Glomerular visceral epithelial cell (primary cell): Measurements from ENCODE around the gene CRELD2.

Source experiments
- DNase-seq: peaks from one replicate; pipeline ENCODE4 v3.0.0-alpha.2; 2016; ENCODE audit errors: extremely low spot score

The CRELD2 gene

DNA sequence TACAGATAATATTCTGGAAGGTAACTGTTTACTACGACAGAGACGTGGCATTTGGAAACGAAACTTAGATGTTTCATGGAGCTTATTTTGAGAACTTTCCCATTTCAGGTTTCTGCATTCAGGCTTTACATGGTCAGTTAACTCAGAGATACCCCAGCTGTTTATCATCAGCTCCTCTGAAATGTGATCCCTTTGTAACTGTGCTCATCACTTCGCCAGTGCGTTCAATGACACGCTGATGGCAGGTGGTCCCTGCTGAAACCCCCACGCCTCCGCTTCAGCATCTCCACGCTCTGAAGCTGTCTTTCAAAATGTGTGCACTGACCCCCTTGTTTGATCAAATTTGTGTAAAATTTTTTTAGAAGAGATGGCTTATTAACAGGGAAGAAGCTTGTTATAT lies 30.7 kb upstream of the CRELD2 start:
- no peak for DNase-seq

DNA sequence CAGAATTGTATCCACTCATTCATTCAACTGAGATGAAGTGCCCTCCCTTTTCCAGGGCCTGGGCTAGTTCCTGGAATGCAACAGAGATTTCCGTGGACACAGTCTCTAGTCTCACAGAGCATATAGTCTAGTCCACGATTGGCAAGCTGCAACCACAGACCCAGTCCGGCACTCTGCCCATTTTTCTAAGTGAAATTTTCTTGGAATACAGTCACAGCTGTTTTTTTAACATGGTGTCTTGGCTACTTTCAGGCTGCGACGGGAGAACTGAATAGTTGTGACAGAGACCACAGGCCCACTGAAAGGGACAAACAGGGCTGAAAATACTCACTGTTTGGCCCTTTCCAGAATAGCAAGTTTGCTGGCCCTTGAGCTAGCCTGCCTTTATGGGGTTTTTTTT lies 29.4 kb upstream of the CRELD2 start:
- DNase-seq: no peak

DNA sequence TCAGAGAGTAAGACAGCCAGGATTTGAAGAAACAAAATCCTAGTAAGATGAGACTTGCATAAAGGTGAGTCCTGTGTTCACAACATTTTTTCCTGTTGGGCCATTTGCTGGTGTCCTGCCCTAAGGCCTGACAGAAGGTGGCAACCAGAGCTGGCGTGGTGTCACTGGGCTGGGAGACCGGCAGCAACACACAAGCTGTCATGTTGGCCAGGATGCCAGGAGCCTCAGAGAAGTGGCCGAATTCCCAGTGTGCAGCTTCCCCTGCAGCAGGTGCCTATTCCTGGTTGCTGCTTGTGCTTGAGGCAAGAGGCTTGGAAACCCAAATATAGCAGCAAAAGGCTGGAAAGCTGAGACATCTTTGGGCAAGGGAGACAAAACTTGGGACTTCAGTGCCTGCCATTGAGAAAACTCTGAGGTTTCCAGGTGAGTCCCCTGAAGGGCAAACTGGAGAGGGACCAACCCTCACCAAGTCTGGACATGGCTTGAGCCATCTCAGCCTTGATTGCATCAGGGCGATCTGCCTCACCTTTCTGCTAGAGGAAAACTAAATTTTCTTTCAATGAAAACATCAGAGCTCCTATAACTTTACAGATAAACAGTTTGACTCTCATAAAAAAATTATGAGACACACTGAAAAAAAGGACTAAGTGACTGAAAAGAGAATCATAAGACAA lies 26.1 kb upstream of the CRELD2 start:
- no peak for DNase-seq

DNA sequence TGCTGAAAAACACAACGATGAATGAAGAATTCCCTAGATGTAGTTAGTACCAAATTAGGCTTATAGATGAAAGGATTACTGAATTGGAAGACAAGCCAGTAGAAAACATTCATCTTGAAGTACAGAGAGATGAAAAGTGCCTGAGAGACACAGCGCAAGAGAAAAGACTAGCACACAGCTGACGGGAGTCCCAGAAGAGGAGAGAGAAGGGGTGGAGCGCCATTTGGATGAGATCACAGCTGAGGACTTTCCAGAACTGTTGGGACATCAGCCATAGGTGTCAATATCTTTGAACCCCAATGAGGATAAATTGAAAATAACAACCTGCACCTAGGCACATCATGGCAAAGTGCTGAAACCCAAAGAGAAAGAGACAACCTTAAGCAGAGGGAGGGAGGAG lies 25.4 kb upstream of the CRELD2 start:
- no peak for DNase-seq

DNA sequence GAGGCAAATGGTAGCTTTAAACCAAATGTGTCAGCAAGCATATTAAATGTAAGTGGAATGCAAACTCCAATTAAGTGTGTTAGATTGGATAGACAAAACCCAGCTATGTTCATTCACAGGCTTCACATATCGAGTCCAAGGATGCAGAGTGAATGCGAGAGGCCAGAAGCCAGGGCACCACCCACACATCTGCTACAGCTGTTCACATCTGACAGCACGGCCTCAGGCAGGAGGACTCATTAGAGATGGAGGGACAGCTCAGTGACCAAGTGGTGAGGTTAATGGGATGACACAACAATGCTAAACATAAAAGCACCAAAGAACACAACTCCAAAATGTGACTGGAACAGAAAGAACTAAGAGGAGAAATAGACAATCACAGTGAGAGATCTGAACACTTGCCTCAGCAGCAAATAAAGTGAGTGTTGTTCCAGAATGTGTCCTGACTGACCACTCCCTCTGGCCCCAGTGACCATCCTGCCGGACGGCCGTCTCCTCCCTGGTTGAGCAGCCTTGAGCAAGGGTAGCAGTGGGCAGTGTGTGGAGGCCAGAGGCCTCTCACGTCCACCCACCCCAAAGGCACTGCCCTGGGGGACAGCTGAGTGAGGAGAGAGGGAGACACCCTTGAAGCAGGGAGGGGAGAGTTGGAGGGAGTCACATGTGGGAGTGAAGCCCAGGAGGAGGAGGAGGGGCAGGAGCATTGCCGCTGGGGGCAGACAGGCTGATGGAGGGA lies 23.9 kb upstream of the CRELD2 start:
- DNase-seq: no peak

DNA sequence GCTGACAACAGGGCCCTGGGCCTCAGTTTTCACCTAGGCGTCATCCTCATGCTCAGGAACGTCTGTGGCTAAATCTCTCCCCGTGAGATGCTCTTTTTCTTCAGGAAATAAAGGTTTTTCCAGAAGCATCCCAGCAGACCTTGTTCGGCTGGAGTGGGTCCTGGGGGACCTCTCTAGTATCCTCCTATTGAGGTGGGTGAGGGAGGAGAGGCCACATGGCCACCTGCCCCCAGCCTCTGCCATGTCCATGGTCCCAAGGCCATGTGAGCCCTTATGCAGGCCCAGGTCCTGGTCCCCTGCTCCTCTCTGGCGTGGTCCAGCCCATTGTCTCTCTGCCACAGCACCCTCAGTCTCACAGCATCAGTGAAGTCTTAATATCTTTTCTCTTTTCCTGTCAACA lies 22.2 kb upstream of the CRELD2 start:
- no peak for DNase-seq

DNA sequence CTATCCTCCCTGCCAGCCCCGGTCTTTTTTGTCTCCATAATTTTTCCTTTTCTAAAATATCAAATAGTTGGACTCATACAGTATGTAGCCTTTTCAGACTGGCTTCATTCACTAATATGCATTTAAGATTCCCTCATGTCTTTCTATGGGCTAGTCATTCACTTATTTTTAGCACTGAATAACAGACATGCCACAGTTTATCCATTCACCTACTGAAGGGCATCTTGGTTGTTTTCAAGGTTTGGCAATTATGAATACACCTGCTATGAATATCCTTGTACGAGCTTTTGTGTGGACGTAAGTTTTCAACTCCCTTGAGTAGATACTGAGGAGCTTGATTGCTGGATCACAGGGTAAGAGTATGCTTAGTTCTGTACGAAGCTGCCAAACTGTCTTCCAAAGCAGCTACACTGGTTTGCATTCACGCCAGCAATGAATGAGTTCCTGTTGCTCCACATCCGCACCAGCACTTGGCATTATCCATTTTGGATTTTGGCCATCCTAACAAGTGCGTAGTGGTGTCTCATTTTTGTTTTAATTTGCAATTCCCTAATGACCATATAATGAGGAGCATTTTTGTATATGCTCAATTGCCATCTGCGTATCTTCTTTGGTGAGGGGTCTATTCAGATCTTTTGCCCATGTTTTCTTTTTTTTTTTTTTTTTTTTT lies 21.3 kb upstream of the CRELD2 start:
- DNase-seq: no peak

DNA sequence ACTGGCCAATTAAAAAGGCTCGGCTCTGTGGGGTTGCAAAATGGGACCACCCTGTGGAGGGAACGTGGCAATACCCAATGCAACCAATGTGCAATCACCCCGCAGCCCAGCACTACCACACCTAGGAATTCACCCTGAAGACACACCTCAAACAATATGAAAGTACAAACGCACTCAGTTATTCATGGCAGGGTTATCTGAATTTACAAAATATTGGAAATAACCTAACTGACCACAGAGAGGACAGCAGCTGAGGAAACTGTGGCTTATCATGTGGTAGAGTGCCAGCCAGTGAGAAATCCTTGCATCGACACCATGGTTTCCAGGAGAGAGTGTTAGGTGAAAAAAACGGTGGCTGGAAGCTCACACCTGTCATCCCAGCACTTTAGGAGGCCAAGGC lies 18.9 kb upstream of the CRELD2 start:
- DNase-seq: no peak

DNA sequence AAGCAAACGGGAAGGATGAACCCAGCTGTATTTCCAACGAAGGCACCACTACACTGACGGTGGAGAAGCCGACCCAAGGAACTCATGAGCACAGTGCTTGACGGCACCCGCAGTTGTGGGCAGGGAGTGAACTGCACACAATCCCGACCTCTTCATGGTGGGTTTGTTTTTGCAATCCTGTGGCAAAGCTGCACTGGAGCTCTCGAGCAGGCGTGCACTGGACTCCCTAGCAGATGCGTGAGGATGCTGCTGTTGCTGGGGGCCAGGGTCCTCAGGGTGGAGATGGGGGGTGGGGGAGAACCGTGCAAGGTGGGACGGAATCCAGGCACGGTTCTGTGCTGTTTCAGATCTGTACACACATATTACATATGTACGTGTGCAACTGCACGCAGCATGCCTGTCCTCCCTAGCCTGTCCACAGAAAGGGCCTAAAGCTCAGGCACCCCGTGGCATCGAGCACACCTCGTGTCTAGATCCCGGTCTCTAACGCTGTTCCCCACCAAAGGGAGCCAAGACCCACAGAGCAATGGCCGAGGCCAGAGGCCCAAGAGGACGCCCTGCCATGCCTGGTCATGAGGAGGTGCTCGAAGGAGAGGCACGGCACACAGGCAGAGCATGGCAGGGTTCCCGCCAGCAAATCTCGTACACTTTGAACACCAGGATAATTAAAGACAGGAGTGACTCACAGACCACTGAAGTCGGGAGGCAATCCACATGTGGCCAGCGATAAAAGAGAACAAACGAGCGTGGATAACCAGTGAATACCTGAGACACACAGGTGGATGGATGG lies 17.8 kb upstream of the CRELD2 start:
- no peak for DNase-seq

DNA sequence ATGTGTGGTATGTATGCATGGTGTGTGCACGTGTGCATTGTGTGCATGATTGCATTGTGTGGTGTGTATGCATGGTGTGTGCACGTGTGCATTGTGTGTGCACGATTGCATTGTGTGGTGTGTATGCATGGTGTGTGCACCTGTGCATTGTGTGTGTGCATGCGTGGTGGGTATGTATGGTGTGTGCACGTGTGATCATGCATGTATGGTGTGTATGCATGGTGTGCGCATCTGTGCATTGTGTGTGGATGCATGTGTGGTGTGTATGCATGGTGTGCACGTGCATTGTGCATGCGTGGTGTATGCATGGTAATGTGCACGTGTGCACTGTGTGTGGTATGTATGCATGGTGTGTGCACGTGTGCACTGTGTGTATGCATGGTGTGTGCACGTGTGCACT lies 17.0 kb upstream of the CRELD2 start:
- DNase-seq: no peak

DNA sequence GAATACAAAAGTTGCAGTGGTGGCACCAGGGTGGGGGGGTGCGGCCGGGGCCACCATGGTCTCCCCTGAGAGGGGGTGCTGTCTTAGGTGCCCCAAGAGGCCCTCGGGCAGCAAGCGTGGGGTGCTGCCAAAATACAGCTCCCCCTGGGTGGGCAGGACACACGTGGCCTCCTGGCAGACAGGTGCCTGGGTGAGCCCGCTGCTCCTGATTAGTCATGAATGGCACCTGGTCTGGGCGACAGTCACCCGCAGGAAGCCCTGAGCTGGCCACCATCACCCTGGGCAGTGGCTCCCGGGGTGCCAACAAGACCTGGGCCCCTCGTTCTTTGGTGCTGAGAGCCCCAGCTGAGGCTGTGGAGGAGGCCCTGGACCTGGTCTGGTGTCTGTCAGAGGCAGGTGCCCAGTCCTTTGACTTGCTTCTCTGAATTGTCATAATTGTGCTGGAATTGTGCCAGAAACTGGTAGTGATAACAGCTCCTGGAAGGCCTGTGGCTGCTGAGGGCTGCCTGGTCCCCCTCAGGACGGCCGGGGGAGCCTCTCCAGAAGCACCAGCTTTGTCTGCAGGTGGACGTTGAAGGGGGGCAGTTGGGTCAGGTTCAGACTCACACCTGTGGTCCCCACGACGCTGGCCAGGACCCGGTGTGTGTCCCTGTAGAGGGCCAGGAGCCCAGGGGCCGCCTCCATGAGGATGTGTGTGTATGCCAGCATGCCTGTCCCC lies 15.0 kb upstream of the CRELD2 start:
- no peak for DNase-seq

DNA sequence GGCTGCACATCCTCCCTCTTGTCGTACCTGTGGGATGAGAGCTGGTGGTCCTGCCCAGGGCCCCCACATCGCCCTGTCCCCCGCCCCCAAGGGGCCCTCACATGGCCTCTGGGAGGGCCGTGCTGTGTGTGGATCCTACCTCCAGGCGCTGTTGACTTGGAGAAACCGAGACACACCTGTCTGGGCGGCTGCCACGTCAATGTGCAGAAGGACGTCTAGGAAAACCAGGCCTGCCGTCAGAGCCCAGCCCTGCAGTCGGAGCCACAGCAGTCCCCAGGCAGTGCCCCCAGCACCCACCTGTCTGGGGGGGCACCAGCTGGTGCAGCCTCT lies 14.4 kb upstream of the CRELD2 start:
- no peak for DNase-seq

DNA sequence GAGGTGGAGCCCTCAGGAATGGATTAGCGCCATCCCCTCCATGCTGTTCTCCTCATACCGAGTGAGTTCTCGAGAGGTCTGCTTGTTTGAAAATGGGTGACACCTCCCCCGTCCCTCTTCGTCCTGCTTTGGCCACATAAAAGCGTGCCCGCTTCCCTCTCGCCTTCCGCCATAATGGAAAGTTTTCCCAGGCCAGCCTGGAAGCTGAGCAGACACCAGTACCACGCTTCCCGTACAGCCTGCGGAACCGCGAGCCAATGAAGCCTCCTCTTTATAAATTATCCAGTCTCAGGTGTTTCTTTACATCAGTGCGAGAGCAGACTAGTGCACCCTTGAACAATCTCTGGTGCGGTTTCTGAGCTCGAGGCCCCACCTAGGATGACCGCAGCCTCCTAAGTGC lies 13.0 kb upstream of the CRELD2 start:
- no peak for DNase-seq

DNA sequence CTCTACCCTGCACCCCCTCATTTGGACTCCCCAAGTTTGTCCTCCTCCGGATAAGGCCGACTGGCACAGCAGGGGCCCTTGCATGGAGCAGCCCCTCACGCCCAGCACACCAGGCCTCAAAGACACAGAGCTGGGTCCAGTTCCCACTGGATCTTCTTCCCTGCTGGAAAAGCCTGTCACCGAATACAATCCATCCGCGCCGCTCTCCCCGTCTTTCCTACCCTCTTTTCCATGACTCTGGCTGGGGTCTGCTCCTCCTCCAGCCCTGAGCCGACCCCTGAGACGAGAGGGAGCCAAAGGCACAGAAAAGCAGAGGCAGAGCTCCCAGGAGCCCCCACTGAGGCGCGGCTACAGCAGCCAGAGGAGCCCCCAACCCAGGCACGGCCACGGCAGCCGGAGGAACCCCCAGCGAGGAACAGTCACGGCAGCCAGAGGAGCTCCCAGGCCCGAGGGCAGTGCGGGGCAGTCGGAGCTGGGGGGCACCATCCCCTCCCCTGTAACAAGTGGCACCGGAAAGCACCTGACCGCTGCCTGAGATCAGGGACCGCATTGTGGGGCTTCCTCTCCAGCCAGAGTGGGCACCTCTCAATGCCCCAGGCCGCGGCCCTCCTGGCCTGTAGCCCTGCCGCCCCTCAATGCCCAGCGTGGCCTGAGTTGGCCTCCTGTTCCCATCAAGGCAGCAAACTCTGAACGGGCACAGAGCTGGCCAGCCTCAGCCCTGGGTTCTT lies 12.2 kb upstream of the CRELD2 start:
- DNase-seq: no peak

DNA sequence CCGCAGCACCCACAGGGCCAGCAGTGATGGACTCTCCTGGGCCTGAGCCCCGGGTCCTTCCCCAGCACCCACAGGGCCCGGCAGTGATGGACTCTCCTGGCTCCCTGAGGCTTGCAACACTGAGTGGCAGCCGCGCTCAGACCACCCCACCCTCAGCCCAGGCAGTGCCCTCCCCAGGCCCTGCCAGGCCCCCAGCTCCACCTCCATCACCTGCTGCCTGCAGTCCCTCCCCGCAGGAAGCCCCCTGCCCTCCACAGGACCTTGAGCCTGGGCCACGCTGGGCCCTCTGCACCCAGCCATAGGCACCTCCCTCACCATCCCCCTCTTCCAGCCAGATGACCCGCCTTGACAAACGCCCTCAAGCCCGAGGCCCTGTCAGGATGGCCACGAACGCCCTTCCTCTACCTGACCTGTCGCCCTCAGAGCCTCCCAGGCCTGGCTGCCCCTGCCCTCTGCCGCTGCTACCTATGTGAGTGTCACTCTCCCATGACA lies 11.6 kb upstream of the CRELD2 start:
- DNase-seq: no peak

DNA sequence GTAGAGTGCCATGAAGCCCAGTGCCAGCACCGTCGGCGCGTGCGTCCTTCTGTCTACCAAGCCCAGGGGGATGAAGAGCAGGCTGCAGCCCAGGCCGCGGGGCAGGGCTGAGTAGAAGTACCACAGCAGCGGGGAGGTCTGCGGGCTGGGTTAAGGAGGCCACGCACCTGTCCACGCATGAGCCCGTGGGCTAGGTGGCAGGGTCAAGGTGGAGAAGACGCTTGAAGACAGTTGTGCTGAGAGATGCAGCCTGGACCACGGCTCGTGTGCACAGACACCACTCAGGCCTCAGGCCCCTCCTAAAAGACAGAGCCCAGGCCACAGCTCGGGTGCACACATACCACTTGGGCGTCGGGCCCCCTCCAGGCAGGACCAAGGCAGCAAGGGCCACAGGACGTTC lies 10.6 kb upstream of the CRELD2 start:
- DNase-seq: no peak

DNA sequence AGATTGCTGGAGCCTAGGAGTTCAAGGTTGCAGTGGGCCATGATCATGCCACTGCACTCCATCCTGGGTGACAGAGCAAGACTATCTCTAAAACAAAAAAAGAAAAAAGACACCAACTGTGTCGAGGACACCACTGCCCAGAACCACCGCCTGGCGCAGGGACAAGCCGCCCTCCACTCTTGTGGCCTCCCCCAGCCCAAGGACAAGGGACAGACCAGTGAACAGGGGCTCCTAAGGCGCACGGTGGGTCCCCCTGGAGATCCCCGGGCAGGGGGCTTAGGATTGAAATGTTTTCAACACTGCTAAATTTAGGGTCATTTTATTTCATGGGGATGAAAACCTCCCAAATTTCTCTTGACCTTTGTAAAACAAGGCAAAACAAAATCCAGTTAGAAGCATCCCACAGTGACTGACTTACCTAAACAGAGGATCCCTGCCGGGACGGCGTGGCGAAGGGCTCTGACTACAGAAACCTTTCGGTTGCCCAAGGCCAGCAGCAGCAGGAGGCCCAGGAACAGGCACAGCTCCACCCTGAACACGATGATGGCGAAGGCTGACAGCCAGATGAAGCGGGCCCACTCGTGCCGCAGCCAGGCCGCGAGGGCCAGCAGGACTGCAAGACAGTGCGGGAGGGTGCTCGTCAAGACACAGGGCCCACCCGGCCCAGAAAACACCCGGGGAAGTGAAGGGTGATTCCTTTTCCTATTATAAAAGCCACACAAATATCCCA lies 8.8 kb upstream of the CRELD2 start:
- no peak for DNase-seq

DNA sequence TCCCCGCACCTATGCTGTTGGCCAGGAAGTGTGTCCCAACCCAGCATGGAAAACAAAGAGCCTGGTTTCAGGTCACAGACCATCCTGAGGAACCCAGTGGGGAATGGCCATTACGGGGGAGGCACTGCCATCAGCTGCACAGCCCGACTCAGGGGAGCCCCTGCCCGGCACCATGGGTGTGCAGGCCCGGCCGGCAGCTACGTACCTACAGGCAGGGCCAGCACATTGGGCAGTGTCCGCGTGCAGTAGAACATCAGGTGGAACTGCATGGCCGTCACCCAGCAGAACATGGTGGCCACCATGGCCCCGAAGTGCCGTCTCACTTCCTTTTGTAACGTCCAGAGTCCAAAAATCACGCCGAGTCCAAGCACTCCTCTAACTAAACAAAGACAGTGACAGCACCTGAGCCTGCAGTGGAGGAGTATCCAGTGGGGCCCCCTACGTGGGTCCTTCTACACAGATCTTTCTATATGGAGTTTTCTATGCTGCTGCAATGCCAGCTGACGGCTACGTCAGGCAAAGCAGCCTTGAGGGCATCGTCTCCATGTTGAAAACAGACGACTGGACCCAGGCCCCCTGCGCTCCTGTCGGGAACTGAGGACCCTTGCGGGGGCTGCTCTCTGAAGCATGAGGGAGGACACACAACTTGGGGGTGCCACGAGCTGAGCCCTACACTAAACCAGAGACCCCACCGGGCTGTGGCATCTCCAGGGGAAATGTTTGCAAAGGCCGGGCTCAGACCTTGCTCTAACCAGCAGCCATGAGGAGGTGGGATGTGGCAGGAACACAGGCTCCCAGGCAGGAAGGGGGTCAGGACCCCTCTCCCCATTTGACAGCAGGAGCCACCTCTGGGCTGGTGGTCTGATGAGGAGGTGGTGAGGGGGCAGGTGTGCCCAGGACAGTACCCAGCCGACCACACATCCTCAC lies 7.9 kb upstream of the CRELD2 start:
- no peak for DNase-seq
